Endothelial cell (in vitro differentiated cells): ENCODE measurements around the gene SLC2A9. TPM values are rescaled to one million over a fixed set of nuclear protein-coding genes. Genes with fewer than 3 reads are reported as not detected.

ENCODE experiments used
- DNase-seq: peaks from one replicate; pipeline ENCODE4 v3.0.0; 2021; ENCODE audit warnings: low spot score
- H3K27ac Mint-ChIP-seq: one replicate; pipeline ENCODE4 v1.8.0; 2021; ENCODE audit warnings: mixed read lengths, inconsistent platforms; ENCODE audit not compliant: unreplicated experiment
- H3K27me3 Mint-ChIP-seq: one replicate; pipeline ENCODE4 v1.8.0; 2021; ENCODE audit warnings: mild to moderate bottlenecking, moderate library complexity, mixed read lengths, inconsistent platforms; ENCODE audit not compliant: unreplicated experiment
- H3K36me3 Mint-ChIP-seq: one replicate; pipeline ENCODE4 v1.8.0; 2021; ENCODE audit warnings: mild to moderate bottlenecking, low read depth, mixed read lengths, inconsistent platforms; ENCODE audit not compliant: unreplicated experiment
- H3K4me1 Mint-ChIP-seq: one replicate; pipeline ENCODE4 v1.8.0; 2021; ENCODE audit warnings: mild to moderate bottlenecking, mixed read lengths, inconsistent platforms; ENCODE audit not compliant: unreplicated experiment
- H3K4me3 Mint-ChIP-seq: one replicate; pipeline ENCODE4 v1.8.0; 2021; ENCODE audit warnings: mild to moderate bottlenecking, mixed read lengths, inconsistent platforms; ENCODE audit not compliant: unreplicated experiment
- H3K9me3 Mint-ChIP-seq: one replicate; pipeline ENCODE4 v1.8.0; 2021; ENCODE audit warnings: mixed read lengths, inconsistent platforms; ENCODE audit not compliant: unreplicated experiment
- CTCF ChIP-seq: fragments of 200-600 bp; sonication (generic); IDR thresholded peaks from one replicate; pipeline ENCODE4 v1.5.0; 2021; ENCODE audit warnings: antibody characterized with exemption; ENCODE audit not compliant: unreplicated experiment
- total RNA-seq: library from RNA; stranded (reverse); fragmentation: NEBNext Ultra II Directional; extraction: Animal tissue kit (Norgen Biotek cat#: 25700); gene quantifications from one replicate; pipeline ENCODE4 v1.2.1, GENCODE V29; 2021; ENCODE audit not compliant: unreplicated experiment

SLC2A9 gene
- total RNA-seq, 1 donor from 2014 or later: 0.72 TPM

GRCh38 chr4:9968472-9968871 lies 52.8 kb downstream of the SLC2A9 start:
- no peak overlapping the region for H3K4me3 Mint-ChIP-seq
- no peak overlapping the region for H3K27ac Mint-ChIP-seq
- H3K27me3 Mint-ChIP-seq: no peaks in the 10 kb centered on the region
- H3K36me3 Mint-ChIP-seq: no peaks in the 10 kb centered on the region
- DNase-seq: no peak
- H3K4me1 Mint-ChIP-seq: no peaks in the 10 kb centered on the region
- no peaks in the 10 kb centered on the region for H3K9me3 Mint-ChIP-seq
- TF ChIP-seq CTCF: no peak

- no peak overlapping the region for H3K4me3 Mint-ChIP-seq
- H3K4me1 Mint-ChIP-seq: no peaks in the 10 kb centered on the region
- DNase-seq: no peak
- H3K9me3 Mint-ChIP-seq: no peaks in the 10 kb centered on the region
- H3K27ac Mint-ChIP-seq: no peak overlapping the region
- H3K36me3 Mint-ChIP-seq: no peaks in the 10 kb centered on the region
- TF ChIP-seq CTCF: no peak
- peaks cover 4% of the 10 kb centered on the region for H3K27me3 Mint-ChIP-seq
Measured at GRCh38 chr4:9964879-9965278, 56.4 kb downstream of the SLC2A9 start.

- no peaks in the 10 kb centered on the region for H3K4me1 Mint-ChIP-seq
- no peak for TF ChIP-seq CTCF
- no peak overlapping the region for H3K4me3 Mint-ChIP-seq
- no peaks in the 10 kb centered on the region for H3K36me3 Mint-ChIP-seq
- H3K27me3 Mint-ChIP-seq: peaks cover 4% of the 10 kb centered on the region
- no peaks in the 10 kb centered on the region for H3K9me3 Mint-ChIP-seq
- no peak for DNase-seq
- H3K27ac Mint-ChIP-seq: no peak overlapping the region
Measured at GRCh38 chr4:9963328-9963727, 58.0 kb downstream of the SLC2A9 start.

DNA sequence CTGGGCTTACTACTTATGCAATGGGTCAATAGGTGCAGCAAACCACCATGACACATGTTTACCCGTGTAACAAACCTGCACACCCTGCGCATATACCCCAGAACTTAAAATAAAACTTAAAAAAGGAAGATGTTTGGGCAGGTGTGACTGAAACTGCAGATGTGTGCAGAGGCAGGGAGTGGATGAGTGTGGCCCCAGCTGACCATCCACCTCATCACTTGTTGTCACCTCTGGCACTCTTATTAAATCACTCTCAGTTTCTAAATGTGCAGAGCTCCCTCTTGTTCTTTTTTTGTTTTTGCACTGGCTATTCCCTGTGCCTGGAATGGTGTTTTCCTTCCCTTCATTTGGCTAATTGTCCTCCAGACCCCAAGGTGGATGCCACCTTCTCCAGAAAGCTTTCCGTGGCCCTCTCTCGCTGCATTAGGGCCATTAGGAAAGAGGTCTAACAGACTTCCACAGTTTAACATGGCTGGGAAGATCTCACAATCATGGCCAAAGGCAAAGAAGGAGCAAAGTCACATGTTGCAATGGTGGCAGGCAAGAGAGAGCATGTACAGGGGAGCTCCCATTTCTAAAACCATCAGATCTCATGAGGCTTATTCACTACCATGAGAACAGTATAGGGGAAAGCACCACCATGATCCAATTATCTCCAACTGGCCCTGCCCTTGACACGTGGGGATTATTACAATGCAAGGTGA lies 58.5 kb downstream of the SLC2A9 start:
- Mint-ChIP-seq H3K4me1 (no peaks in the 10 kb centered on the region), H3K27me3 (peaks cover 4% of the 10 kb centered on the region), H3K36me3 (no peaks in the 10 kb centered on the region), H3K9me3 (no peaks in the 10 kb centered on the region), H3K4me3 (no peak overlapping the region), H3K27ac (no peak overlapping the region)
- no peak for TF ChIP-seq CTCF
- no peak for DNase-seq

DNA sequence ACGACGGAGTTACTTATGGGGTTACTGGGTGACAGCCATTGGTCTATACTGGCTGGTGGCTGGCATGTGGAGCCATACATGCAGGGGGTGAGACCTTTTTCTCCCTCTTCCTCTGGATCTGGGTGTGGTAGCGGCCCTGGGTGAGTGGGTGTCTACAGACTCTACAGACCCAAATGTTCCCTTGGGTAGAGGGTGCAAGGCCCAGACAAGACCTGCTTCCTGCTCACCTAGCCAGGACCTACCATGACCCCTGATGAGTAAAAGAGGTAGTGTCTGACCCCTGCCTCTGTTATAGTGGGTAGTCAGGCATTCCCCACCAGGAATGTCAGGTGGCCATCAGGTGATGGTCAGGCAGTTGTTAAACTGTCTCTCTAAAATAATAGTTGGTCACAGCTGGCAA lies 66.8 kb downstream of the SLC2A9 start:
- no peaks in the 10 kb centered on the region for H3K4me1 Mint-ChIP-seq
- no peaks in the 10 kb centered on the region for H3K9me3 Mint-ChIP-seq
- no peaks in the 10 kb centered on the region for H3K27me3 Mint-ChIP-seq
- no peak for DNase-seq
- no peak for TF ChIP-seq CTCF
- no peaks in the 10 kb centered on the region for H3K36me3 Mint-ChIP-seq
- no peak overlapping the region for H3K27ac Mint-ChIP-seq
- no peak overlapping the region for H3K4me3 Mint-ChIP-seq
